ENCODE data around the gene GDPD5.

The GDPD5 gene

DNA sequence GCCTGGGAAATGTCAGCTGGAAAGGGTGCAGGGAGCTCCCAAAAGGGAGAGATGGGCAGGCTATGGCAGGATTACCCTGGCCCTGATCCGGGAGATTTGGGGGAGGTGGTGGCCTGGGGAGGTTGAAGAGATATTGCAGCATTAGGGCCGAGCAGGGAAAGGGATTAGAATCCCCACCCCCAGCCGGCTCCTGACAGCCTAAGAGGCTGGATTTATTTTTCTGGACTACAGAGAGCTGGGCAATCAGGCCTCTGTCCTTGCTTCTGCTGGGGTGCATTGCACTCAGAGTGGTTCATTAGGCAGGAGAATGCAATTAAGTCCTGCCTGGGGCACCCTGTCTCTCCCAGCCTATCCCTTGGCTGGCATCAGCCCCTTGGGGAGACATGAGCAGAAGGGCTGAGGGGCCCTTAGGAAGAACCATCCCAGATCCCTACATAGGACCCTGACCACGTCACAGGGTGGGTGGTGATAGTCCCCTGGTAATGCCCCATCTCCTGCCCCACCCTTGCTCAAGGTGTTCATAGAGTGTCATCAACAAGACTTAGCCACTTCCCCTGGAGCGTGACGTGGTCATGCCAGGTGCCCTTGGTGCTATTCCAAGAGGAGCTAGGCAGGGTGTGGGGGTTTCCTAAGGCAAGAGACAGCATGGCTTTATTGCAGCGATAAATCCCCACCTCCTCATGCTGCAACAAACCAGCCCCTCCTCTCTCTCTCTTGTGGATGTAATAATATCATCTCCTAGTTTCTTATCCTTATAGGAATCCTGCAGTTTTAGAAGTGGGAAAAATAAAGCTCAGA, 54.4 kb downstream of the GDPD5 start:
- DNase-seq (ENCODE audit: low spot score), result no peak

DNA sequence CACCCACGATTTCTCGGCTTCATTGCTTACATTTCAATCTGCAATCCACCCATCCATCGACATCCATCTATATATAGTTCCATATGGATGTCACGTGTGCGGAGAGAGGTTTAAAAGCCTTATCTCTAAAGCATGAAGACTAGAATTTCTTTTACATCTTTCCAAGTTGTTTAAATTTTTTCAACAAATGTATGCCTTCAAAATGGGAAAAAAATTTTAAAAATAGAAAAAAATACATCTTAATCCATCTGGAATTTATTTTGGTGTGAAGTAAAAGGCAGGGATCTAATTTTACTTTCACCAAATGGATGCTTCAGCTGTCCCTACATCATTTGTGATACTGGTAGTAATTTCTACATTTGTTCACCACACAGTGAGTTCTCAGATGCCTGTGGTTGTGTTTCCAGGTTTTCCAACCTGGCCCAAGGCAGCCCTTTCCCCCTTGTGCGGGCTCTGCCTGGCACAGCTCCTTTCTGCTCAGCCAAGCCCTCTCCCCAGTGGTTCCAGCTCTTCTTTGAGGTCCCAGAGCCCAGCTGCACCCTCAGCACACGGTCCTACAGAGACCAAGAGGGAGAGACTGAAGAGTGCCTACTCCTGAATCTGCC, 55.2 kb downstream of the GDPD5 start:
- DNase-seq (ENCODE audit: low spot score), result no peak

DNA sequence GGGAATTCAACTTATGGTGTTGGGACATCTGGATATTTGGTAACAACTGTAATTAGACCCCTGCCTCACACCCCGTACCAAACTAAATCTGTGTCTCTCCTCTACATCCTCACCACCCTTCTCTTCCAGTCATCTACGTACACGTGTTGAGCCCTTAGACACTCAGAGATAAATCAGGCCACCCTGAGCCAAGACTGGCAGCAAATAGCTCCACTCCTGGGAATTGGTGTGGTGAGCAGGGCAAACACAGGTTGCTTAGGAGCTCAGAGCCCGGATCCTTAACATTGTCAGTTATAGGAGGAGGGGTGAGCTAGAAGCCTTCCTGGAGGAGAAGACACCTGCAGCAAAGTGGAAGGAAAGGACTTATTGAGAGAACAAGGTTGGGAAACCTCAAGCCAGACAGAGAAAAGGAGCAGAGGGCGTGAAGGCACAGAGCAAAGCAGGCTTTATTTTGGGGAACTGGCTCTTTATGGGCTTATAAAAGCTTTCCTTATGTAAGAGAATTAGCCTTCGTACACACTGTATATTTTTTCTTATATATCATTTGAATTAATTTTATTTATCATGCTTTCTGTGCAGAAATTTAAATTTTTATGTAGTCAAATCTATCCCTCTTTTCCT, 55.8 kb downstream of the GDPD5 start:
- DNase-seq (ENCODE audit: low spot score), result no peak

DNA sequence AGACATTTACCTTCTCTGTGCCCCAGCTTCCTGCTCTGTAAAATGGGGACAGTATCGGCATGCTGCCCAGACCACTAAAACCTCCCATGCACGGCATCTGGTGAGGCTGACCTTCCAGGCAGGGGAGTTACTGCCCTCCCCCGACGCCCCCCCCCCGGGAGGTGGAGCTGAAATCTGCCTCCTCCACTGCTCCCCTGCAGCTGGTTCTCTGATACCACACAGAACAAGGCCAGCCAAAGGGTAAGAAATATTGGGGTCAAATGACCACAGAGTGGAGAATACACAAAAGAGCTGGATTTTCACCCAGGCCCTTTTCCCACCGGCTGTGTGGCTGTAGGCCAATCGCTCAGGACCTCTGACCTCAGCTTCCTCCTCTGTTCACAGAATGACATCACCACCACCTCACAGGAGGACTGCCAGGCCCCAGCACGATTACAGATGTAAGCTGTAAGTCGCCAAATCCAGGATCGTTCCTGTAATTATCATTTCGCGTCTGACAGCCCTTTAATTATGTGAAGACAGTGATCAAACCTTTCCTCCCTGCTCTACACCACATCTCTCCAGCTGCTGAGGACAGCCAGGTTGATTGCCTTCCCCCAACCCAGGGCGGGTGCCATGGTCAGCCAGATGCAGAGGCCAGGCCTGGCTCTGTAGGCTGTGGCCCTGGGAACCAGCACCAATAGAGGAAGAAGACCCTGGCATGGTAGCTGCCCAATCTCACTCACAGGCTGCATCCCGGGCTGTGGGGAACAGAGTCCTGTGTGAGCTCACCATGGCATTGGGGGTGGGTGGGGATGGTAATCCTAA, 57.0 kb downstream of the GDPD5 start:
- no peak for DNase-seq (ENCODE audit: low spot score)

DNA sequence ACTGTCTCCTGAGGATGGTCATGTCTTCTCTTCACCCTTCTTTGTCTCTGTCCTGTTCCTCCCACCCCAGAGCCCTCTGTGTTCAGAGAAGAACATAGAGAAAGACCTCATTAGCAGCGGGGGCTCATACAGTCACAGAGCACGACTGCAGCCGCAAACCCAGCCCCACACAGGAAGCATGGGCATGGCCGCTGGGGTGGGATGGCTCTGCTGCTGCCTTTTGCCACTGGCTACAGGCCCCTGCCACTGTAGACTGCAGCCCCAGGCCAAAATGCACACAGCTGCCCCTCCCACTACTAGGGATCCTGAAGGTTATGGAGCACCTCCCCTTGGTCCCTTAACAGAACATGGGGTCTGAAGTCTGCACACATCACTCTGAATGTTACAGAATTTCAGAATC, 57.9 kb downstream of the GDPD5 start:
- no peak for DNase-seq (ENCODE audit: low spot score)

DNA sequence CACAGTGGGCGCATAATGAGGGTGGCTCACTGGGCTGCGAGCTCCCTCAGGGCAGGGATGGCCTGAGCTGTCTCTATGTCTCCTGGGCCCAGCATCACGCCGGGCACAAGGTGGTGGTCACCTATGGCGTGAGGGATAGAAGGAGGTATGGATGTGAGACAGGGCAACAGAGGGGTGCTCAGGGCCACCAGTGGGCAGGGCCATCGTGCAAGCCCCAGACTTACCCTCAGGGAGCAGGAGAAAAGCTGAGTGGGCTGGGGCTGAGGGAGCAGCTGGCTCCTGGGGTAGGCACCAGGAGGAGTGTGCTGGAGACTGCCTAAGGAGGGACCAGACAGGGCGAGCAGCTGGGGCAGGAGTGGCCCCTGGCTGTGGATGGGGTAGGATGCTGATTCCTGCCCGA, 58.4 kb downstream of the GDPD5 start:
- no peak for DNase-seq (ENCODE audit: low spot score)

DNA sequence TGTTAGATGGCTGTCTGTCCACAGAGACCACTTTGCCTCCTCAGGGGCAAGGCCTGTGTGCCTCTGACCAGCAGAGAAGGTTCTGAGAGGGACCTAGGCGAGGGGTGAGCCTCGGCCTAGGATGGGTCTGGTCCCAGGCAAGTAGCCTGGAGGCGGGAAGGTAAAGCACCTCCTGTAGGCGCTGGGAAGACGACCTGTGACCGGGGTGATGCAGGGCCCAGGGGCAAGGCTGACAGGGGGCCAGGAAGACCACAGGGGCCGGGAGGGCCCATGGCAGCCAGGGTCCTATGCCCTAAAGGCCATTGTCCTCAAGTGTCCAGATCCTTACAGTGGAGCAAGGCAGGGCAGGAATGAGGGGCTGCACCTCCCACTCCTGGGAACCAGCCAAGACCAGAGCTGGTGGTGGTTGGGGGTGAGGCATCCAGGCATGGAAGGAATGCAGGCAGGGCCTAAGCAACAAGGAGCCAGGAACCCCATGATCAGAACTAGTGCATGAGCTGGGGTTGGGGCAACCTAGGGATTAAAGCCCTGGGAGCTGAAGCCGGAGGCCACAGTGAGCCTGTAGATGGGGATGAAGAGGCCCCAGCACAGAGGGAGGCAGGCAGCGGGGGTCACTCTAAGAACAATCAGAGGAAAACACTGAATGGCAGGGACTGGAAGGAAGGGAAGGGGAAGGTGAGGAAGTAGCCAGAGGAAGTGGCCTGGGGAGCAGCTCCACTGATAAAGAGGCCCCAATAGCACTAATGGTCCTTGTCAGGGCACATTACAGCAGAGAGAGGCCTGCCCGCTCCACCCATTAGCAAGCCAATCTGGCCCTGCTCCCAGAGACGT, 59.8 kb downstream of the GDPD5 start:
- no peak for DNase-seq (ENCODE audit: low spot score)

DNA sequence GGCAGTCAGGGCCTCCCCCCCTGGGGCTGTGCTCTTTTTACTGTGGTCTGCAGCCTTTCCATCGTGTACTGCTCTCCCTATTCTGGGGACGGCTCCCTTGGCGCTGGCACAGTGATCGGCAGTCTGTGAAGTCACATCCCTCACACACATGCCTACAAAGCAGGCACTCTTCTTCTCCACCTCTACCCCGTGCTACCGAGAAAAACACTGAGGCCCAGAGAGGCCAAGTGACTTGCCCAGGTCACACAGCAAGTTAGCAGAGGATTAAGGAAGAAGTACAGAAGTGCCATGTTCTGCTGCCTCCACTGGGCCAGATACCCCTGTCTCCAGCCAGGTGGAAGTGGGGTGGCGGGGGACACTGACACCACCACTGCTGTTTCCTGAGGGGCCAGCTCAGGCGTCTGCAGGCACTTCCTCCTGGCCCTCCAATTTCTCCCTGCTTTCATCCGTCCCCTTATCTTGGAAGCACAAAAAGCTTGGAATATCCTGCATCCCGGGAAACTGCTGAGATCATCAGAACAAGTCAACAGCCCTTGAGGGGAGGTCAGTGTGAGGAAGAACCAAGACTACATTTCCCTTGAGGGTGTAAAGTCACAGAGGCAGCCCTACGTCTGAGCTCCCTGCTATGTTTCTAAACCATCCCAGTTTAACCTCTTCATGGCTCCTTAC, 62.5 kb downstream of the GDPD5 start:
- no peak for DNase-seq (ENCODE audit: low spot score)

DNA sequence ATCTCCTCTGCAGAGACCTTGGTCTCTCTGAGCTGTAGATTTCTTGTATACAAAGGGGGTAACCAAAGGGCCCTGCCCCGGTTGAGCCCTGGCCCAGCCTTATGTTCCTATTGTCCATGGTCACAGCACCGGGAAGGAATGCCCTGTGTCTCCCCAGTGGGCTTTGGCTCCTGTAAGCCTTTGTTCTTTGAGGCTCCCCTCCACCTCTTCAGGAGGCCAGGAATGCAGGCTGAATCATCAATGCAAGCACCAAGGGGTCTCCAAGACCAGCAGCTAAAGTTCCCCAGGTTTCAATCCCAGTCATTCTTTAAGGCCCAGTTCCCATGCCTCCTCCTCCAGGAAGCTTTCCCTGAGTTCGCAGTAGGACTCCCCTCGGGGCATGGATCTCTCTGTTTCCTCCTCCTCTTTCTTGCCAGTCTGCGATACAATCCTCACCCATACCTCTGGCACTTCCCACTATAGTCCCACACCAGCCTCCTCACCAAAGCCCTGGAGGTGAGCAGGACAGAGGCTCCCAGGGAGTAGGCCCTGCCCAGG, 63.6 kb downstream of the GDPD5 start:
- no peak for DNase-seq (ENCODE audit: low spot score)

DNA sequence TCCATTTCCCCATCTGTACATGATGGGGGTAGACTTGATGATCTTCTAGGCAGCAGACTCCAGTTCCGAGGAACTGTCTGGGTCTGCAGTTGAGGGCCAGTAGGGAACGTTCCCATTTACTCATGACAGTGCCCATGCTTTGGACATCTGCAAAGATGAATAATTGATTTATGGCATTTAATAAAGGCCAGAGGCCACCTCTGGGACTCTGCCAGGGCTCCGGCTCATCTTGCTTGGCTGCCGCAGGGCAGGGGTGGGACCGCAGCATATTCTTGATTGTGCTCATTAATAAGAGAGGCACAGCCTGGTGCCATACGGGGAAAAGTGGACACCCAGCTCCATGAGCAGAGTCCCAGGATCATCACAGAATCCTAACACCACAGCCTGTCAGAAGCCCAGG, 64.6 kb downstream of the GDPD5 start:
- no peak for DNase-seq (ENCODE audit: low spot score)

DNA sequence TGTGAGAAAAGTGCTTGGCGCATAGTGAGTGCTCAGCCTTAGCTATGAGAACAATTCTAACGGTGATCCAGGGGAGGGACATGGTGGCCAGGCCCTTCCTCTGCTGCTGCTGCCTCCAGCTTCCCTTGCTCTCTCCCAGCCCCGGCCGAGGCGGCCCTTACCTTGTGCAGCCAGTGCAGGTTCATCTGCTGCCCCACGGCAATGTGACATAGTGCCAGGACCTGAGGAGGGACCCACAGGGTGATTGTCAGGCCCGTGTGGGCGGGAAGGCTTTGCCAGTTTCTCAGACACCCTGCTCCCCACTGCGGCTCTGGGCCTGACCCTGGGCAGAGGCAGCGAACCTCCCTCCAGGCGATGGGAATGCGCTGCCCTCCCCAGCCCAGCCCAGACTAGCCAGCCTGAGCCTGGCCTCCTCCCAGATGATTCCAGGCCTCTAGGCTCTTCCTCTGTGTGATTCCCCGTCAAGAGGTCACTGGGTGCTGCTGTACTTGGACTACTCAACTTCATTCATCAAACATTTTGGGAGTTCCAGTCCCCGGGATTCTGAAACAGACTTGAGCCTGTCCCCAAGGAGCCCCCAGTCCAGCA, 69.1 kb downstream of the GDPD5 start:
- no peak for DNase-seq (ENCODE audit: low spot score)

DNA sequence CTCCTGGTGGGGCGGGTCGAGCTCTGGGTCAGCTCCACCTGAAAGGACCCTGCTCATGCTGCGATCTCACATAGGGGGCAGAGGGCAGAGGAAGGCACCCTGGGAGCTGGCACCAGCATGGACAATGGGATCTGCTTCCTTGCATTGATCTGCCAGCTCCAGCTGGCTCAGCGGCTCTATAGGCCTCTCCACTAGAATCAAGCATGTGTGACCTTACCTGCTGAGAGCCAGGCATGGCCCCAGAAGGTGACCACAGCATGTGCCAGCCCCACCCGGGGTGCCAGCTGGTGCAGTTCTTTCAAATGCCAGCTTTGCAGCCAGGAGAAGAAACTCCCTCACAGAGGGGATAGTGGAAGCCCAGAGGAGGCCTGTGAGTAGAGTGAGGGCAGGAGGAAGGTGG, 70.8 kb downstream of the GDPD5 start:
- DNase-seq (ENCODE audit: low spot score), result no peak

DNA sequence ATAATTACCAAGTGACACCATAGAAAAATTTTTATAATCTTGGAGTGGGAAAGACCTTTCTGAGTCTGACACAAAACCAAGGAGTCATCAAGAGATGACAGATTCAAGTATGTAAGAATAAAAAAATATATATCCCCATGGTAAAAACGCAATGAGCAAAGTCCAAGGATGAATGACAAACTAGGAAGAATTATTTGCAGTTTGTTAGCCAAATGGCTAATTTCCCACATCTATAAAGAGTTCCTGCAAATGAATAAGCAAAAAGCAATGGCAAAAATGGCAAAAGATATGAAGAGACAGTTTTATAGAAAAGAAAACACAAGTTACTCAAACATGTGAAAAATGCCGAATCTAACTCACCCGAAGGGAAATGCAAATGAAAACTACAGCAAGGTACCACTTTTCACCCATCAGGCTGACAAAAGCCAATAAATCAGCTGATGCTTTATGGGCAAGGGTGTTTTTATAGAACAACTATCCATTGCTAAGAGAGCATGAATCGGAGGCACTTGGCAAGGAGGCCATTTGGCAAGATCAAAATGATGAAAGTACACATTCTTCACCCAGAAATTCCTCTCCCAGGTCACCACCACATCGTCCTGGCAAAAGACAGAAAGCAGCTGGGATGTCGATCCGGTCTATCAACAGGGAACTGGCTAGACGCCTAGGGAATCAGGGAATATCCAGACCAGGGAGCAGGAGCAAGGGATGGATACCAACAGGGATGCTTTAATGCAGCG, 71.7 kb downstream of the GDPD5 start:
- DNase-seq (ENCODE audit: low spot score), result no peak

DNA sequence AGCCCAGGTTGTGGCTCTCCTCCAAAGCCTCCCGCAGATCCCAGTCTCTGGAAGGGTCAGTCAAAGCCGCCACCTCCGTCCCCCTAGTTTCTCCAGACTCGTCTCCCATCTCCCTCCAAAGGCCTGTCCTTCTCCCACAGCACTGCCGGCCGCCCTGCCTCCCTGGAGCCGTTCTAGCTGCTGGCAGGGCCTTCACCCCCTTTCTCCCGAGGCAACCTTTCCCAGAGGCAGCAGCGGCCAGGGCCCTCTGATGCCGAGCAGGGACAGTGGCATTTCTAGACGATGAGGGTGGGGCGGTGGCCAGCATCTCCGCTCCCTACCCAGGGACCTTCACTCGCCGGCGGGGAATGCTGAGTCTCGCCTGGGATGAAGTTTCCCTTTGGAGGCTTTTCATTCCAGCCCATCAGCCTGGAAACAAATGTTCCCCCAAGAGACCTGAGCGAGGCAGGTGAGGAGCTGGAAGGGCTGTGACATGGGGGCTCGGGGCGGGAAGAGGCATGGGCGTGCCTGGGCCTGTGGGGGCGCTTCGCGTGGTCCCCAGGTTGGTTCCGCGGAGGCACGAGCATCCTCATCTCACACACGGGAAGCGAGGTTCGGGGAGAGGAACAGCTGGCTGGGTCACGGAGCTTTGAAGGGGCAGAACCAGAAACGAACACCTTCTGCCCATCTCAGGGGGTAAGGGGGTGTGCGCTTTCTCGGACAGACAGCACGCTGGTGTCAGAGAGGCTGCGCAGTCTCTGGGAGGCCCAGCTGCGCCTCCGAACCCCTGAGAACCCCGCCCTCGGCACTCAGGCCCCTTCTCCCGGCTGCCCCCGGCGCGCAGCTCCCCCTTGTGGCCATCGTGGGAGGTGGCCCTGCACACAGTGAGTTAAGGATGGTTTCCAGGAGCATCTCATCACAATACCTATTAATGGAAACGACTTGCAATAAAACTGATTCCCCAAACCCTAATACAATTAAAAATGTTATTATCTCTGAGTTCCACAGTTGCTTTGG, 74.6 kb downstream of the GDPD5 start:
- peak; percentile 47 for DNase-seq (ENCODE audit: low spot score)

DNA sequence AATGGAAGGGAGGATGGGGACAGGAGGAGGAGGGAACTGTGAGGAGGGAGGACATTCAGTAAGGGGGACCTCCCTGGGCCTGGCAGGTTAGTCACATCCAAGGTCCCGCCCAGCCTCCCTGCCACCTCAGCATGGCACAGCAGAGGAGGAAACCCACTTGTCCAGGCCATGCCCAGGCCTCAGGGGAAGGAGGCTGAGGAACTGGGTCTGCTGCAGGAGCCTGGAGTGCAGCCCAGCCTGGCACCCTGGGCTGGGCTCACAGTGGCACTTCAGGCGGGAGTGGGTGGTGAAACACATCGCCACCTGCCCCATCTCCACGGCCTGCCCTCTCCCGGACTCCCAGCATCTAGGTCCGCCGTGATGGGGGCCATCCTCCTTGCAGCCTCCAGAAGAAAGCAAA, 75.5 kb downstream of the GDPD5 start:
- DNase-seq (ENCODE audit: low spot score), result no peak

DNA sequence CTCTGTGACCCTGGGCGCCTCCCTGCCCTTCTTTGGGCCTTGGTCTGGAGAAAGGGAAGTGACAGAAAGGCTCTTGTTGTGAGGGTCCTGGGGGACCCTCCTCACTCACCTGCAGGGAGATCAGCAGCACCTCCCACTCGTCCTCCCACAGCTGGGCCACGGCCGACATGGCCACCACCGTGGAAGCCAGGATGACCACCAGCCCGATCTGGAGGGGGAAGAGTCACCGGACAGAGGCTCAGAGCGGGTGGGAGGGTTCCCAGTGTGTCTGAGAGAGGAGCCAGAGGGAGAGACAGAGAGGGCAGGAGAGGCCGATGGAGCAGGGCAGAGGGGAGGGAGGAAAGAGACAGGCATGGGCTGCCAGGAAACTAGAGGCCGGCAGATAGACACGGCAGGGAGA, 76.0 kb downstream of the GDPD5 start:
- no peak for DNase-seq (ENCODE audit: low spot score)

DNA sequence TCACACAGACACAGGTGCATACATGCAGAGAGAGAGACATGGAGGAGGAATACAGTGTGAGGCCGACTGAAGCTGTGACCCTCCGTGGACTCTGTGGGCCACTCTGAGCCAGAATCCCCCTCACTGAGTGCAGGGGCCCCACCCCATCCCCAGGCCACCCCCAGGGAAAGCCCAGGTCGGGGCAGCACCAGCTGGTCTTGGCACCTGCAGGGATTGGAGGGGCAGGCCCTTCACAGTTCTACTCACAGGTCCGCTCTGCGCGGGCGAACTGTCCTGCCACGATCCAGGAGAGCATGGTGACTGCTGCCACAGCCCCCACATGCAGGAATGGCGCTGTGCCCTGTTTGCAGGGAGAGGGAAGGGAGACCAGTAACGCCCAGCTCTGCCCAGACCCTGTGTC, 76.5 kb downstream of the GDPD5 start:
- DNase-seq (ENCODE audit: low spot score), result no peak

DNA sequence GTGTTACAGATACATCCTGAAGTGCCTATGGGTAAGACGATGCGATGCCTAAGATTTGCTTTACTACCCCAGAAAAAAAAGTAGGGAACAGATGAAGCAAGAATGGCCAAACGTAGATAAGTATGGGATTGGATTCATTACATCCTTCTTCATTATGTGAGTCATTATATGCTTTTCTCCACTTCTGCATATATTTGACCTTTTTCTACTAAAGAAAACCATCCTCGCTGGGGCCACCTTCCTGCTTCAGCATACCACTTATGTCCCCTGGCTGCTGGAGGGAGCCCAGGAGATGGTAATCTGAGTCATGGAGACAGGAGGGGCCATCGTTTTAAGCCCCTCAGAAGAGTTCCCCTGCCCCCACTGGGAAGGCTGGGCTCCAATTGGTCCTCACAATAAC, 78.3 kb downstream of the GDPD5 start:
- no peak for DNase-seq (ENCODE audit: low spot score)
